Measurements from ENCODE around the gene KIAA1671. TPM values are rescaled to one million over a fixed set of nuclear protein-coding genes. Genes with fewer than 3 reads are reported as not detected.

Gene KIAA1671
- polyA plus RNA-seq, 1 donor (not counting 4 experiments of a cell fraction or from before 2014, with no cell fraction given) = 17.4 TPM

GRCh38 chr22:24976442-24977218 lies 24.1 kb downstream of the KIAA1671 start:
- TF ChIP-seq EZH2 (IDR thresholded peaks at IDR 0.05; ENCODE audit: low read length) (no peak), CTCF (optimal IDR thresholded peaks at IDR 0.05 in 1 of 3, IDR thresholded peaks at IDR 0.05 in 1 of 3, conservative IDR thresholded peaks at IDR 0.05 in 1 of 3; ENCODE audit: extremely low read depth in 1 of 3, insufficient read depth in 2 of 3, low read length in 3 of 3) (no peak)
- Histone ChIP-seq H4K20me1 (ENCODE audit: control insufficient read depth, extremely low read depth, insufficient read depth, low read length) (no peaks in the 10 kb centered on the region), H3K4me1 (ENCODE audit: control insufficient read depth, extremely low read depth, insufficient read depth, low read length) (peaks cover 49% of the 10 kb centered on the region), H3K36me3 (ENCODE audit: control insufficient read depth in 2 of 2, extremely low read depth in 1 of 2, insufficient read depth in 2 of 2, low read length in 2 of 2) (peaks cover 0 to 5% of the 10 kb centered on the region in 2 experiments), H3K27ac (ENCODE audit: control insufficient read depth, insufficient read depth, low read length) (peak overlapping the region; percentile 96), H3K4me2 (ENCODE audit: control insufficient read depth, extremely low read depth, insufficient read depth, low read depth, low read length) (peak overlapping the region; percentile 67), H2AFZ (ENCODE audit: control insufficient read depth, low read length) (no peak overlapping the region), H3K9me3 (ENCODE audit: control insufficient read depth, low read depth, low read length) (no peaks in the 10 kb centered on the region), H3K79me2 (ENCODE audit: control insufficient read depth, insufficient read depth, low read length) (peaks cover 32% of the 10 kb centered on the region), H3K9ac (ENCODE audit: control insufficient read depth, extremely low read depth, insufficient read depth, low read length) (peak overlapping the region; percentile 76), H3K27me3 (ENCODE audit: control insufficient read depth, extremely low read depth, insufficient read depth, low read length) (no peaks in the 10 kb centered on the region), H3K9me1 (ENCODE audit: control insufficient read depth, extremely low read depth, insufficient read depth, low read length) (peaks cover 2% of the 10 kb centered on the region), H3K4me3 (ENCODE audit: control insufficient read depth in 2 of 3, extremely low read depth in 1 of 3, insufficient read depth in 2 of 3, low read depth in 1 of 3, low read length in 3 of 3) (peak overlapping the region in 1 of 3 experiments; percentile 35)
- DNase-seq (ENCODE audit: low read depth, low spot score) (no peak), FAIRE-seq (peak; percentile 84)
- dilution Hi-C loops (cut with MboI; ENCODE audit: extremely low pct_ligation_motif_present, low sequenced_read_pairs) = no loop called here

- dilution Hi-C loops (cut with MboI; ENCODE audit: extremely low pct_ligation_motif_present, low sequenced_read_pairs) = no loop called here
- H2AFZ ChIP-seq (ENCODE audit: control insufficient read depth, low read length) = peak overlapping the region; percentile 21
Measured at GRCh38 chr22:24977370-24978221, 25.1 kb downstream of the KIAA1671 start.

More at GRCh38 chr22:24977370-24978221, 25.1 kb downstream of the KIAA1671 start:
- peaks cover 49% of the 10 kb centered on the region for H3K4me1 ChIP-seq (ENCODE audit: control insufficient read depth, extremely low read depth, insufficient read depth, low read length)
- H4K20me1 ChIP-seq (ENCODE audit: control insufficient read depth, extremely low read depth, insufficient read depth, low read length) = no peaks in the 10 kb centered on the region
- H3K9ac ChIP-seq (ENCODE audit: control insufficient read depth, extremely low read depth, insufficient read depth, low read length) = peak overlapping the region; percentile 76
- peak overlapping the region; percentile 96 for H3K27ac ChIP-seq (ENCODE audit: control insufficient read depth, insufficient read depth, low read length)
- peaks cover 0 to 2% of the 10 kb centered on the region in 2 experiments for H3K36me3 ChIP-seq (ENCODE audit: control insufficient read depth in 2 of 2, extremely low read depth in 1 of 2, insufficient read depth in 2 of 2, low read length in 2 of 2)
- peaks cover 2% of the 10 kb centered on the region for H3K9me1 ChIP-seq (ENCODE audit: control insufficient read depth, extremely low read depth, insufficient read depth, low read length)
- no peaks in the 10 kb centered on the region for H3K27me3 ChIP-seq (ENCODE audit: control insufficient read depth, extremely low read depth, insufficient read depth, low read length)
- FAIRE-seq (peak; percentile 77), DNase-seq (ENCODE audit: low read depth, low spot score) (no peak)
- peak overlapping the region in 1 of 3 experiments; percentile 12 for H3K4me3 ChIP-seq (ENCODE audit: control insufficient read depth in 2 of 3, extremely low read depth in 1 of 3, insufficient read depth in 2 of 3, low read depth in 1 of 3, low read length in 3 of 3)
- H3K9me3 ChIP-seq (ENCODE audit: control insufficient read depth, low read depth, low read length) = no peaks in the 10 kb centered on the region
- peak overlapping the region; percentile 67 for H3K4me2 ChIP-seq (ENCODE audit: control insufficient read depth, extremely low read depth, insufficient read depth, low read depth, low read length)
- TF ChIP-seq EZH2 (IDR thresholded peaks at IDR 0.05; ENCODE audit: low read length) = no peak
- TF ChIP-seq CTCF (optimal IDR thresholded peaks at IDR 0.05 in 1 of 3, IDR thresholded peaks at IDR 0.05 in 1 of 3, conservative IDR thresholded peaks at IDR 0.05 in 1 of 3; ENCODE audit: extremely low read depth in 1 of 3, insufficient read depth in 2 of 3, low read length in 3 of 3) = no peak
- peaks cover 28% of the 10 kb centered on the region for H3K79me2 ChIP-seq (ENCODE audit: control insufficient read depth, insufficient read depth, low read length)

Measured in keratinocyte (primary cell).